IMR-90 (cell line): ENCODE results near the gene TPM4.

ENCODE experiments used
- MXI1 ChIP-seq: IDR thresholded peaks from 2 replicates; pipeline ENCODE4 v1.6.1; 2012; ENCODE audit warnings: low read depth, mild to moderate bottlenecking, low read length, moderate library complexity, borderline replicate concordance
- POLR2A ChIP-seq: IDR thresholded peaks from 2 replicates; pipeline ENCODE4 v1.6.1; 2012; ENCODE audit warnings: mild to moderate bottlenecking, low read depth, low read length
- RCOR1 ChIP-seq: IDR thresholded peaks from 2 replicates; pipeline ENCODE4 v1.6.1; 2012; ENCODE audit warnings: mild to moderate bottlenecking, low read length, improper control_type of control experiment; ENCODE audit not compliant: insufficient replicate concordance
- TF ChIP-seq, protein P1 (sequence below): conservative IDR thresholded peaks from 2 replicates; pipeline ENCODE4 v1.5.1; 2012; ENCODE audit warnings: mild to moderate bottlenecking, low read depth, low read length, improper control_type of control experiment

DNA sequence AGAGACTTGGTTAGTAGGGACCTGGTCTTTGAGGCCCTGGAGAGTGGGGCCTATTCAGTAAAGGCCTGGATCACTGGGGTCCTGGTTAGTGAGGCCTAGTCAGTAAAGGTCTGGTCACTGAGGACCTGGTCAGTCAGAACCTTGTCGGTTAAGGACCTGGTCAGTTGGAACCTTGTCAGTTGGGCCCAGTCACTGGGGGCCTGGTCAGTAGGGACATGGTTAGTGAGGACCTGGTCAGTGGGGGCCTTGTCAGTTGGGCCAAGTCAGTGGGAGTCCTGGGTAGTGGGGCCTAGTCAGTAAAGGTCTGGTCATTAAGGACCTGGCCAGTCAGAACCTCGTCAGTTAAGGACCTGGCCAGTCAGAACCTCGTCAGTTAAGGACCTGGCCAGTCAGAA lies 43.2 kb upstream of the TPM4 start:
- TF ChIP-seq, protein P1, sequence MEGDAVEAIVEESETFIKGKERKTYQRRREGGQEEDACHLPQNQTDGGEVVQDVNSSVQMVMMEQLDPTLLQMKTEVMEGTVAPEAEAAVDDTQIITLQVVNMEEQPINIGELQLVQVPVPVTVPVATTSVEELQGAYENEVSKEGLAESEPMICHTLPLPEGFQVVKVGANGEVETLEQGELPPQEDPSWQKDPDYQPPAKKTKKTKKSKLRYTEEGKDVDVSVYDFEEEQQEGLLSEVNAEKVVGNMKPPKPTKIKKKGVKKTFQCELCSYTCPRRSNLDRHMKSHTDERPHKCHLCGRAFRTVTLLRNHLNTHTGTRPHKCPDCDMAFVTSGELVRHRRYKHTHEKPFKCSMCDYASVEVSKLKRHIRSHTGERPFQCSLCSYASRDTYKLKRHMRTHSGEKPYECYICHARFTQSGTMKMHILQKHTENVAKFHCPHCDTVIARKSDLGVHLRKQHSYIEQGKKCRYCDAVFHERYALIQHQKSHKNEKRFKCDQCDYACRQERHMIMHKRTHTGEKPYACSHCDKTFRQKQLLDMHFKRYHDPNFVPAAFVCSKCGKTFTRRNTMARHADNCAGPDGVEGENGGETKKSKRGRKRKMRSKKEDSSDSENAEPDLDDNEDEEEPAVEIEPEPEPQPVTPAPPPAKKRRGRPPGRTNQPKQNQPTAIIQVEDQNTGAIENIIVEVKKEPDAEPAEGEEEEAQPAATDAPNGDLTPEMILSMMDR: no peak
- TF ChIP-seq POLR2A (no peak), RCOR1 (no peak), MXI1 (no peak)
